Stomach (tissue), 4 donors: ENCODE measurements around the gene USHBP1.
"Not testable (repeated sequence)": the region's sequence is repeated elsewhere in the genome, so short reads cannot be mapped to it uniquely, and the experiment has no call there.

Source experiments
- EP300 ChIP-seq: sonication (generic); formaldehyde crosslinking; IDR thresholded peaks from one replicate; pipeline ENCODE4 v1.6.1; 2017; ENCODE audit warnings: antibody characterized with exemption
- POLR2A ChIP-seq, 4 donors: fragments of 450-650 bp; IDR thresholded peaks; one replicate each; pipeline ENCODE4 v1.6.1; 2016; ENCODE audit warnings: antibody characterized with exemption in 4 of 4, control low read depth in 2 of 4, mild to moderate bottlenecking in 1 of 4, moderate library complexity in 1 of 4
- POLR2AphosphoS5 ChIP-seq, 3 donors: sonication (generic); formaldehyde crosslinking; IDR thresholded peaks; one replicate each; pipeline ENCODE4 v1.6.1; 2016; ENCODE audit warnings: antibody characterized with exemption in 3 of 3
- TF ChIP-seq, protein P1 (sequence below), 7 experiments: fragments of 450-650 bp in 4 of 7; fragments of 200-600 bp in 3 of 7; sonication (generic) in 3 of 7; IDR thresholded peaks; one replicate each; pipeline ENCODE4 v1.5.1; 2016 to 2019; ENCODE audit warnings: antibody characterized with exemption in 7 of 7, control low read depth in 2 of 7, mild to moderate bottlenecking in 1 of 7

DNA sequence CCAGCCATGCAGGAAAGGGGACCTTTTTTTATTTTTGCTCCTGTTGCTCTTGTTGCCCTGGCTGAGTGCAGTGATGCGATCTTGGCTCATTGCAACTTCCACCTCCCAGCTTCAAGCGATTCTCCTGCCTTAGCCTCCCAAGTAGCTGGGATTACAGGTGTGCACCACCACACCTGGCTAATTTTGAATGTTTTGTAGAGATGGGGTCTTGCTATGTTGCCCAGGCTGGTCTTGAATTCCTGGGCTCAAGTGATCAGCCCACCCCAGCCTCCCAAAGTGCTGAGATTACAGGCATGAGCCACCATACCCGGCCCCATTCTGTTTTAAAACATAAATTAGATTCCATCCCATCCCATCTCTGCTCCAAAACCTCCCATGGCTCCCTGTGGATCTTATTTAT, 10.3 kb upstream of the USHBP1 start:
- TF ChIP-seq, protein P1, sequence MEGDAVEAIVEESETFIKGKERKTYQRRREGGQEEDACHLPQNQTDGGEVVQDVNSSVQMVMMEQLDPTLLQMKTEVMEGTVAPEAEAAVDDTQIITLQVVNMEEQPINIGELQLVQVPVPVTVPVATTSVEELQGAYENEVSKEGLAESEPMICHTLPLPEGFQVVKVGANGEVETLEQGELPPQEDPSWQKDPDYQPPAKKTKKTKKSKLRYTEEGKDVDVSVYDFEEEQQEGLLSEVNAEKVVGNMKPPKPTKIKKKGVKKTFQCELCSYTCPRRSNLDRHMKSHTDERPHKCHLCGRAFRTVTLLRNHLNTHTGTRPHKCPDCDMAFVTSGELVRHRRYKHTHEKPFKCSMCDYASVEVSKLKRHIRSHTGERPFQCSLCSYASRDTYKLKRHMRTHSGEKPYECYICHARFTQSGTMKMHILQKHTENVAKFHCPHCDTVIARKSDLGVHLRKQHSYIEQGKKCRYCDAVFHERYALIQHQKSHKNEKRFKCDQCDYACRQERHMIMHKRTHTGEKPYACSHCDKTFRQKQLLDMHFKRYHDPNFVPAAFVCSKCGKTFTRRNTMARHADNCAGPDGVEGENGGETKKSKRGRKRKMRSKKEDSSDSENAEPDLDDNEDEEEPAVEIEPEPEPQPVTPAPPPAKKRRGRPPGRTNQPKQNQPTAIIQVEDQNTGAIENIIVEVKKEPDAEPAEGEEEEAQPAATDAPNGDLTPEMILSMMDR (IDR thresholded peaks at IDR 0.05): not testable (repeated sequence)
- TF ChIP-seq EP300; POLR2A (IDR thresholded peaks at IDR 0.05); POLR2AphosphoS5 (IDR thresholded peaks at IDR 0.05): not testable (repeated sequence)
